Measurements from ENCODE around the gene SETD1B.
"Not testable (repeated sequence)": the region's sequence is repeated elsewhere in the genome, so short reads cannot be mapped to it uniquely, and the experiment has no call there.

SETD1B gene

DNA sequence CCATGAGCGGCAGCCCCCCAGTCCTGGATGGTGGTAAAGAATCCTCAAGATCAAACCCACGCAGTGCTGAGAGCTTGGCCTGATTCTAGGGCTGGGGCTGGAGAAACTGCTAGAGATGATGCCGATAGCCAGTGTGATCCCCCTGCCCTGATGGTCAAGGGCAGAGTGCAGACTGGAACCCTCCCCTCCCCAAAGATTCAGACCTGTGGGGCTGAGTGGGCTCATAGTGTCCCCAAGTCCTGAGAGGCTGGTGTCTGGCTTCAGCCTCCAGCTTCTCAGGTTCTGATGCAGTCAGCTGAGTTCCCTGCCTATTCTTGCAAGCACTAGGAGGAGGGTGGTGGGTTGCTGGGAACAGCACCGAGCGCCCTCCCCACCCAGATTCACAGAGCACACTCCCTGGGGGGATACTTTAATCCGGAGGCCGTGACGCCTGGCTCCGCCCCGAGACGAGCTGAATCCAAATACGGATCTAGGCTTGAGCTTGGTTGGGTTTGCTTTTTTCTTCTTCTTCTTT lies 22.3 kb upstream of the SETD1B start:
- no peak for DNase-seq

GRCh38 chr12:121781998-121782979 lies 21.5 kb upstream of the SETD1B start:
- DNase-seq = peak; percentile 46

- DNase-seq = no peak
Measured at GRCh38 chr12:121783766-121784165, 20.0 kb upstream of the SETD1B start.

DNA sequence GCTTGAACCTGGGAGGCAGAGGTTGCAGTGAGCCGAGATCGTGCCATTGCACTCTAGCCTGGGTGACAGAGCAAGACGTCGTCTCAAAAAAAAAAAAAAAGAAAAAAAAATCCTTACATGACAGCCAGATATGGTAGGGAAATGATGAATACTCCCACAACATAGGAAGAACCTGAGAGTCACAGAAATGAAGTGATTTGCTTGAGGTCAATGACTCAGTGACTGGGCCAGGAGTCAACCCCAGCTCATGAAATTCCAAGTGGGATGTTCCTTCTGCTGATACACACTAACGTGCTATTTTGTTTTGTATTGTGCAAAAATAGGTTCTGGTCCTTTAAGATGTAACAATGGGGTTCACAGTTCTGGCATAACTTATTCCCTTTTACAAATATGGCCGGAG lies 19.3 kb upstream of the SETD1B start:
- DNase-seq = no peak

DNA sequence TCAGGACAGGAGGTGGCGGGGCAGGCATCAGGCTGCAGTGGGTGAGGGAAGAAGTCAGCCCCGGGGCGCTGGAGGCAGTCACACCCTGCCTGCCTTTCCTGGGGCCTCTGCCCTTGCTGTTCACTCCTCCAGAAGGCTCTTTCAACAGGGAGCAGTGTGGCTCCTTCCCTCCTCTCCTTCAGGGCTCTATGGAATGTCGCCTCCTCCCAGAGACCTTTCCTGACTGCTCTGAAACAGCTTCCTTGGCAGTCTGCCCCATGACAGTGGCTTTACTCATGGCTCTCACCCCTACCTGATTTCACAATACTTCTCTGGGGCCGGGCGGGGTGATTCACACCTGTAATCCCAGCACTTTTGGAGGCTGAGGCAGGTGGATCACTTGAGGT lies 17.4 kb upstream of the SETD1B start:
- DNase-seq = no peak

DNA sequence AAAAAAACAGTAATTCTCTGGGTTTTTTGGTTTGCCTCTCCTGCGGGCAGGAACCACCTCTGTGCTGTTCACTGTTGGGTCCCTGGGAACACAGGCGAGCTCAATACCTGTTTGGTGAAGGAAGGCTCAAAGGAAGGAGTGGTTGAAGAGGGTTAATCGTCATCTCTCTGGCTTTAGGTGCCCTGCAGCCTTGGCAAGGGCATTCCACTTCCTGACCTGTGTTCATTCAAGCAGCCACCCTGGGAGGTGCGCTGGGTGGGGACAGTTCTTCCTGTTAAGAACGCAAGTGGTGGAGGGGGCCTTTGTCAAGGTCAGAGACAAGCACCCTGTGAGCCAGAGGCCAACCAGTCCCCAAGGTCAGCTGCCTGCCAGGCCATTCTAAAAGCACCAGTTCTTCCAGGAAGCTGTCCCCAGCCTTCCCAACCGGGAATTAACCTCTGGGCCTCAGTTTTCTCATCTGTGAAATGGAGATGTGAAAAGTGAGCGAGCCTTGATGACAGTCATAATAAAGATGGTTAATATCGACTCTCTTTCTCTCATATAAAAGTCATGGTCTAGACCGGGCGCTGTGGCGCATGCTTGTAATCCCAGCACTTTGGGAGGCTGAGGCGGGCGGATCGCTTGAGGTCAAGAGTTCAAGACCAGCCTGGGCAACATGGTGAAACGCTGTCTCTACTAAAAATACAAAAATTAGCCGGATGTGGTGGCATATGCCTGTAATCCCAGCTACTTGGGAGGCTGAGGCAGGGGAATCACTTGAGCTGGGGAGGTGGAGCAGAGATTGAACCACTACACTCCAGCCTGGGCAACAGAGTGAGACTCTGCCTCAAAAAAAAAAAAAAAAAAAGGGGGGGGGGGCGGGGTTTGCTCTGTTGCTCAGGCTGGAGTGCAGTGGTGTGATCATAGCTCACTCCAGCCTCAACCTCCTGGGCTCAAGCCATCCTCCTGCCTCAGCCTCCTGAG lies 16.5 kb upstream of the SETD1B start:
- peak; percentile 34 for DNase-seq

DNA sequence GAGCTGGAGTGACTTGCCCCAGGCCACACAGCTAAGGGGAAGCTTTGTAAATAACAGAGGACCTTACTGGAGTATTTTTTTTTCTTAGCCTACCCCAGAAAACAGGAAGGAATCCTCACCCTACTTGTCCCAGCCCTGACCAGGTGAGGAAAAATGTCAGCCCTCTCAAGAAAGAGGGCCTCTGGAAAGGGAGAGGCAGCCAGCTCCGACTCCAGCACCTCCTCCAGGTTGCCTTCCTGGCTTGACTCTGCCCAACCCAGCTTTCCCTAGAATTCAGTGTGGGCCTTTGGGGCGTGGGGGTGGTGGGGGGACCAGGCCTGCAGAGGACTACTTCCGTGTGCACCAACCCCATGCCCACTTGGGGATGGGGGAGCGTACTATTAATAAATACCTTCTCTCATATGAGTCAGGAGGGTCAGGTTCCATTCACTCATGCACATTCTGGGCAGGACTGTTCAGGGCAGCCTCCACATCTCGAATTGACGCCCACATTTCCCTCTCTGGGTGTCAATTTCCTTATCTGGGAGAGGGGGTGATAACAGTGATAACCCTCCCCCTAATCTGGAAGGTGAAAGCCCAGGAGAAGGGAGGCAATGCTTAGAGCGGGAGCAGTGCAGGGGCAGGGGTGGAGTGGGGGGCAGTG lies 15.5 kb upstream of the SETD1B start:
- DNase-seq = no peak

DNA sequence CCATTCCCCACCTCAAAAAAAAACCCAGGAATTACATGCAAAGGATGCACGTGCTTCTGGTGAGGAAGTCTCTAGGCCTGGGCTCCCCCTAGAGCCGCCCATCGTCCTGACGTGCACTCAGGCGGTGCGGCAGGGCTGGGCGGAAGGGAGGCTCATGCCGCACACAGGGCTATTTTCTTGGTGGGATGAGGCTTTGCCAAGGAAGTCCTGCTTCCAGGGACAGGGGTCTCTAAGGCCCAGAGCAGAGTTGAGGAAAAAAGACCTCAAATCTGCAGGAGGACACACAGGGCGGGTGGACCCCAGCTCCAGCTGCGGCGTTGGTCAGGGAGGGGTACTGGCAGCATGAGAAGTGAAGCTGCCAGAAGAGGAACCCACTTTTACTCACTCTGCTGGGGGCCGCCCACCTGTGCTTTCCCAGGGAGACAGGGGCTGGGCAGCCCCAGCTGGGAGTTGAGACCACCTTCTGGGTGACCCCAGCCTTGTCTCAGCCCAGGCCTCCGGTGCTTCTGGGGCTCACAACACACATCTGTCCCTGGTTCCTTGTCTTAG lies 14.5 kb upstream of the SETD1B start:
- peak; percentile 49 for DNase-seq

GRCh38 chr12:121789800-121790728 lies 13.7 kb upstream of the SETD1B start:
- peak; percentile 86 for DNase-seq

- not testable (repeated sequence) for DNase-seq
Measured at GRCh38 chr12:121790785-121791184, 13.0 kb upstream of the SETD1B start.

- DNase-seq = no peak
Measured at GRCh38 chr12:121791671-121792551, 11.9 kb upstream of the SETD1B start.

DNA sequence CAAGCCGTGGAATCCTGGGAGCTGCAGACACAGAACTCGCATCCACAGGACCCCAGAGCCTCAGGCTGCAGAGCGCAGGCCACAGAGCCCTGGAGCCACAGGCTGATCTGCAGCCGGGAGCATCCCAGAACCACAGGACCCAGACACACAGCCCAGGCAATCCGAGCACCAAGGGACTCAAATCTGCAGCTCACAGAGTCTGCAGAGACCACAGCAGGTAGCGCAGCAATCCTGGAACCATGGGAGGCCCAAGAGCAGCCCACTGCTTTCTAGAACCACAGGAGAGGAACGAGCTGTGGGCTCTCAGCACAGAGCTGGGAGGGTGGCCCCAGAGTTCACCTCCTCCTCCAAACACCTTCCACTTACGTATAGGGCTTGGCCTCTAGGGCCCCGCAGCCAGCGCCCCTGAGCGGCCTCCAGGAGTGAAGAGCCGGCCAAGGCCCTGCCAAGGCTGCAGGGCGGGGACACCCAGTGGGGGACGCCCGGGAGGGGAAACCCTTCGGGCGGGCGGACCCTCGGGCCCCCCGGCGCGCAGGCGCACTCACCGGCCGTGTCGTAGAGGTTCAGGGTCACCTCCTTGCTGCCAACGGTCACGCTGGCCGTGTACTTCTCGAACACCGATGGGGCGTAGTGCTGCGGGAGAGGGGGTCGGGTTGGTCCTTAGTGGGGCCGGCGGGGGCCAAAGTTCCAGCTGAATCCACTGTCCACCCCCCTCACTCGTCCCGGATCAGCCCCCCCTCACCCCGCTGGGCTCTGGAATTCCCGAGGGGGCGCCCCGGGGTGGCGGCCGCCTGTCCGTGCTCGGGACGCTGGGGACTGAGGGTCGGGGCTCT lies 11.0 kb upstream of the SETD1B start:
- peak; percentile 12 for DNase-seq

DNA sequence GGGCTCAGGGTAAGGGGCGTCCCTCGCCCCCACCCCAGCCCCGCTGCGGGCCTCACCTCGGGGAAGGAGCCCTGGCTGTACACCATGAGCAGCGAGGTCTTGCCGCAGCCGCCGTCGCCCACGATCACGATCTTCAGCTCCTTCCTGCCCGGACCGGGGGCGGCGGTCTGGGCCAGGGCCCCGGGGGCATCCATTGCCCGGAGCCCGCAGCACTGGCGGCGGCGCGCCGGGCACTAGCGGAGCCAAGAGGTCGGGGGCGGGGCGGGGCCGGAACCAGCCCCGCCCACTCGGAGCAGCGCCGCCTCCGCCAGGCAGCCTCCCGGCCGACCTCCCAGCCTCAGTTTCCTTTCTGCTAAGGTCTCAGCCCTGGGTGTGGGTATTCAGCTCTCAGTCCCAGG lies 10.4 kb upstream of the SETD1B start, which contains the start of gene RHOF:
RHOF (minus strand) TSS at position 249 of the 398 bp plus-strand sequence; CDS start at position 194, 55 bp downstream.
- peak; percentile 56 for DNase-seq

DNA sequence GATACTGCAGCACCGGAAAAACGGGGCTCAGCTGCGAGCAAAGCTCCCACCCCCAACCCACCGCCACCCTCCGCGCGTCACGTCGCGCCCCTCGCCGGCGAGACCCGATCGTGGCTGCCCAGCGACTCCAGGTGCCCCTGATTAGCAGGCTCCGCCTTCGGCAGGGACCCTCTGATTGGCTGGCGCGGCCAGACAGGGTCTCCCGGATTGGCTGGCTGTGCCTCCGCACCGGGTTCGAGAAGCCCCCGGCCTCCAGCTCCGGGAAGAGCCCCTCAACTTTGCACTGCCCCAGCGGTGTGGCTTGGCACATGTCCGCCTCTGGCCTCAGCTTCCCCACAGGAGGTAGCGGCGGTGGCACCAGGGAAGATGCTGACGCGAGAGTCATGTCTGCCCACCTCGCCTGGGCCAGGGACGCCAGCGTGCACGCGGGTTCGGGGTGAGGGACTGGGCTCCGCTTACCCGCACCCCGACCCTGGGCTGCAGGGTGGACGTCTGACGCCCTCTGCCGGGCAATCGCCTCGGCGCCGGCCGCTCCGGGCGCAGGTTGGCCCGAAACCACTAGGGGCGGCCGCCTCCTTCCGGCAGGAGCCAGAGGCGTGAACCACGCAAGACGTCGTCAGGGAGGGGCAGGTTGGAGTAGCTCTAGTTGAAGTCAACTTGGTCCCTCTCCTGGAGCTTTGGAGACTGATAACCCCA lies 9.8 kb upstream of the SETD1B start:
- peak; percentile 90 for DNase-seq

GRCh38 chr12:121794534-121795033 lies 9.2 kb upstream of the SETD1B start:
- DNase-seq = no peak

DNA sequence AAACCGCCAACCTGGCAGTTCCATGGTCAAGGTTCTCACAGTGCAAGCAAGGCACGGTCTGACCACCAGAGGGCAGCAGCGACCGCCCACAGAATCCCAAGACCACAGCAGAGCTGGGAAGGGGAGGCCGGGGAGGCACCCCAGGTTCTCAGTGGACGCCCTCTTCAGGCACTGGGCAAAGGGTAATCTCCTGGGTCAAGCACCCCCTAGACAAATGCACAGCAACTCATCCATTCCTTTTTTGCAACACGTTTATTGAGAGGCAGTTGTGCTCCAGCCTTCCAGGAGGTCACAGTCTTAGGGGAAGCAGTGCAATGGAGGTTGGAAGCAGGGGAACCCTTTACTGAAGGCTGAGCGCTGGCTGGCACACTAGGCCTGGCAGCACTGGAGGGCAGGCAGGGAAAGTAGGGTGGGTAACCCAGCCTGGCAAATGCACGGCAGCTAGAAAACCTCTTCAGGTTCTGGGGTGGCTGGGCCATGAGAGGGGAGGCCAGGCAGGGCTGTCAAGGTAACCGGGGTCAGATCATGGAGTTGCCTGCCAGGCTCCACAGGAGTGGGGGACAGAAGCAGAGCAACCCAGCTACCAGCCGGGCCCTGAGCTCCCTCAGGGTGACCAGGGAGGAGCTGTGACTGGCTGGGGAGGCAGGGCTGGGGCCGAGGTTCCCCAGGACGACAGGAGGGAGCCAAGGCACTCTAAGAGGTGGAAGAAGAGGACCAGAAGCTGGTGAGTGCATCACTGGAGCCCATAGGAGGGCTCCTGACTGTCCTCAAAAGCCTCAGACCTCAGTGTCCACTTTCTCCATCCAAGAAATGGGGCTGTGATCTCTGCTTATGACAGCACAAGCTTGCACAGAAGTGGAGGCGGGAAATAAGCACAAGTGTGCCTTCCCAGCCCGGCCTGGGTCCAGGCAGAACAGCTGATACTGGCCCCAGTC lies 8.5 kb upstream of the SETD1B start:
- peak; percentile 73 for DNase-seq
